Ovary (tissue), 3 donors: ENCODE measurements around the gene OPN1LW.
"Not testable (repeated sequence)": the region's sequence is repeated elsewhere in the genome, so short reads cannot be mapped to it uniquely, and the experiment has no call there.

ENCODE experiments used
- CTCF ChIP-seq, 3 donors: fragments of 450-650 bp in 2 of 3; fragments of 200-600 bp in 1 of 3; IDR thresholded peaks; one replicate each; pipeline versions ENCODE4 v1.5.1 to v1.8.0; 2016 to 2022; ENCODE audit warnings: antibody characterized with exemption in 3 of 3, mild to moderate bottlenecking in 1 of 3
- EP300 ChIP-seq: sonication (generic); formaldehyde crosslinking; IDR thresholded peaks from one replicate; pipeline ENCODE4 v1.6.1; 2017; ENCODE audit warnings: antibody characterized with exemption
- POLR2A ChIP-seq: fragments of 450-650 bp; IDR thresholded peaks from one replicate; pipeline ENCODE4 v1.6.1; 2017; ENCODE audit warnings: antibody characterized with exemption, mild to moderate bottlenecking, moderate library complexity
- donor health status: DM: no; HTN: no; CAD: no.

- TF ChIP-seq CTCF (IDR thresholded peaks at IDR 0.05); POLR2A; EP300: not testable (repeated sequence)
Measured at GRCh38 chrX:154151030-154151429, 7.0 kb downstream of the OPN1LW start.
